Glutamatergic neuron (in vitro differentiated cells): ENCODE measurements around the gene ZNF611. TPM values are rescaled to one million over a fixed set of nuclear protein-coding genes. Genes with fewer than 3 reads are reported as not detected.

Source experiments
- DNase-seq: peaks from one replicate; pipeline ENCODE4 v3.0.0; 2022
- H3K27ac Mint-ChIP-seq: one replicate; pipeline ENCODE4 v1.8.0; 2020; ENCODE audit warnings: mild to moderate bottlenecking, mixed read lengths, inconsistent platforms; ENCODE audit not compliant: unreplicated experiment
- H3K27me3 Mint-ChIP-seq: one replicate; pipeline ENCODE4 v1.8.0; 2020; ENCODE audit warnings: mild to moderate bottlenecking, moderate library complexity, mixed read lengths, inconsistent platforms; ENCODE audit not compliant: unreplicated experiment
- H3K36me3 Mint-ChIP-seq: one replicate; pipeline ENCODE4 v1.8.0; 2020; ENCODE audit warnings: mild to moderate bottlenecking, mixed read lengths, inconsistent platforms; ENCODE audit not compliant: unreplicated experiment
- H3K4me1 Mint-ChIP-seq: one replicate; pipeline ENCODE4 v1.8.0; 2020; ENCODE audit warnings: mild to moderate bottlenecking, low read depth, mixed read lengths, inconsistent platforms; ENCODE audit not compliant: unreplicated experiment
- H3K4me3 Mint-ChIP-seq: one replicate; pipeline ENCODE4 v1.8.0; 2020; ENCODE audit warnings: mild to moderate bottlenecking, mixed read lengths, inconsistent platforms; ENCODE audit not compliant: unreplicated experiment
- H3K9me3 Mint-ChIP-seq: one replicate; pipeline ENCODE4 v1.8.0; 2020; ENCODE audit warnings: mild to moderate bottlenecking, moderate library complexity, mixed read lengths, inconsistent platforms; ENCODE audit not compliant: unreplicated experiment
- CTCF ChIP-seq: fragments of 200-600 bp; sonication (generic); IDR thresholded peaks from one replicate; pipeline ENCODE4 v1.5.0; 2021; ENCODE audit not compliant: partially characterized antibody, unreplicated experiment
- total RNA-seq: library from RNA; stranded (reverse); fragmentation: NEBNext Ultra II Directional; extraction: Animal tissue kit (Norgen Biotek cat#: 25700); gene quantifications from one replicate; pipeline ENCODE4 v1.2.1, GENCODE V29; 2021; ENCODE audit not compliant: unreplicated experiment

Gene ZNF611
- total RNA-seq, 1 donor from 2014 or later = 36.2 TPM

GRCh38 chr19:52653161-52653560 lies 81.7 kb downstream of the ZNF611 start:
- no peak overlapping the region for H3K27ac Mint-ChIP-seq
- no peaks in the 10 kb centered on the region for H3K9me3 Mint-ChIP-seq
- peaks cover 43% of the 10 kb centered on the region for H3K36me3 Mint-ChIP-seq
- H3K4me1 Mint-ChIP-seq = no peaks in the 10 kb centered on the region
- peaks cover 2% of the 10 kb centered on the region for H3K27me3 Mint-ChIP-seq
- no peak for DNase-seq
- TF ChIP-seq CTCF = no peak
- H3K4me3 Mint-ChIP-seq = no peak overlapping the region

Other genes starting within 250 kb of the ZNF611 start
- 32.6 TPM for gene ZNF808, start 207.4 kb downstream of the ZNF611 start, total RNA-seq
- gene ZNF701, start 164.8 kb downstream of the ZNF611 start, total RNA-seq = 22.8 TPM
- gene ZNF83, start 96.7 kb downstream of the ZNF611 start, total RNA-seq = 62.3 TPM
- gene ZNF600, start 51.7 kb upstream of the ZNF611 start, total RNA-seq = 13.2 TPM
- gene ZNF28, start 86.6 kb upstream of the ZNF611 start, total RNA-seq = 21.1 TPM
- gene ZNF468, start 122.6 kb upstream of the ZNF611 start, total RNA-seq = 44.6 TPM
- 57.6 TPM for gene ZNF320, start 162.6 kb upstream of the ZNF611 start, total RNA-seq
- 3.8 TPM for gene ZNF888, start 188.4 kb upstream of the ZNF611 start, total RNA-seq
- gene ZNF816, start 227.8 kb upstream of the ZNF611 start, total RNA-seq = 11.9 TPM